PC-9 (cell line): ENCODE data around the gene ARHGEF12.

Experiments used
- EZH2 ChIP-seq: fragments of 200-600 bp; sonication (generic); IDR thresholded peaks from 2 replicates; pipeline ENCODE4 v1.8.0; 2017; ENCODE audit warnings: antibody characterized with exemption, low read depth
- TF ChIP-seq, protein P1 (sequence below): fragments of 200-600 bp; sonication (generic); conservative IDR thresholded peaks from 2 replicates; pipeline ENCODE4 v1.6.1; 2017; ENCODE audit warnings: mixed run types, antibody characterized with exemption, mild to moderate bottlenecking, moderate library complexity

GRCh38 chr11:120500414-120501071 is 164.3 kb downstream of the ARHGEF12 start:
- TF ChIP-seq, protein P1, sequence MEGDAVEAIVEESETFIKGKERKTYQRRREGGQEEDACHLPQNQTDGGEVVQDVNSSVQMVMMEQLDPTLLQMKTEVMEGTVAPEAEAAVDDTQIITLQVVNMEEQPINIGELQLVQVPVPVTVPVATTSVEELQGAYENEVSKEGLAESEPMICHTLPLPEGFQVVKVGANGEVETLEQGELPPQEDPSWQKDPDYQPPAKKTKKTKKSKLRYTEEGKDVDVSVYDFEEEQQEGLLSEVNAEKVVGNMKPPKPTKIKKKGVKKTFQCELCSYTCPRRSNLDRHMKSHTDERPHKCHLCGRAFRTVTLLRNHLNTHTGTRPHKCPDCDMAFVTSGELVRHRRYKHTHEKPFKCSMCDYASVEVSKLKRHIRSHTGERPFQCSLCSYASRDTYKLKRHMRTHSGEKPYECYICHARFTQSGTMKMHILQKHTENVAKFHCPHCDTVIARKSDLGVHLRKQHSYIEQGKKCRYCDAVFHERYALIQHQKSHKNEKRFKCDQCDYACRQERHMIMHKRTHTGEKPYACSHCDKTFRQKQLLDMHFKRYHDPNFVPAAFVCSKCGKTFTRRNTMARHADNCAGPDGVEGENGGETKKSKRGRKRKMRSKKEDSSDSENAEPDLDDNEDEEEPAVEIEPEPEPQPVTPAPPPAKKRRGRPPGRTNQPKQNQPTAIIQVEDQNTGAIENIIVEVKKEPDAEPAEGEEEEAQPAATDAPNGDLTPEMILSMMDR, result no peak
- no peak for TF ChIP-seq EZH2
